Right lobe of liver (tissue), 6 donors: ENCODE results near the gene DENND2A. TPM values are rescaled to one million over a fixed set of nuclear protein-coding genes. Genes with fewer than 3 reads are reported as not detected.
"Not testable (repeated sequence)": the region's sequence is repeated elsewhere in the genome, so short reads cannot be mapped to it uniquely, and the experiment has no call there.

Experiments used
- ATAC-seq, 4 donors: fragments of 200-7000 bp; cut with Tn5 transposase; one replicate each; pipeline ENCODE4 v1.9.1; 2020; ENCODE audit warnings: mild to moderate bottlenecking in 4 of 4, moderate library complexity in 4 of 4
- DNase-seq, 3 donors: peaks; one replicate each; pipeline ENCODE4 v3.0.0-alpha.2; 2020
- H3K27ac ChIP-seq, 3 donors: fragments of 200-600 bp; one replicate each; pipeline ENCODE4 v1.8.0; 2022
- H3K27me3 ChIP-seq, 2 donors: fragments of 200-600 bp; one replicate each; pipeline ENCODE4 v1.8.0; 2022
- H3K36me3 ChIP-seq, 4 donors: fragments of 200-600 bp; sonication (generic) in 1 of 4; one replicate each; pipeline versions ENCODE4 v1.5.1 to v1.8.0; 2017 to 2022; ENCODE audit warnings: control low read depth in 1 of 4
- H3K4me1 ChIP-seq, 4 donors: fragments of 200-600 bp; sonication (generic) in 1 of 4; one replicate each; pipeline versions ENCODE4 v1.5.1 to v1.8.0; 2017 to 2022; ENCODE audit warnings: control low read depth in 1 of 4
- H3K4me3 ChIP-seq, 3 donors: fragments of 200-600 bp; one replicate each; pipeline ENCODE4 v1.8.0; 2022
- H3K9me3 ChIP-seq, 4 donors: fragments of 200-600 bp; sonication (generic) in 1 of 4; one replicate each; pipeline versions ENCODE4 v1.5.1 to v1.8.0; 2017 to 2022; ENCODE audit warnings: control low read depth in 1 of 4
- CTCF ChIP-seq, 4 donors: fragments of 200-600 bp in 3 of 4; fragments of 450-650 bp in 1 of 4; IDR thresholded peaks; one replicate each; pipeline versions ENCODE4 v1.5.1 to v1.8.0; 2016 to 2022; ENCODE audit warnings: antibody characterized with exemption in 4 of 4, mild to moderate bottlenecking in 2 of 4
- POLR2A ChIP-seq: fragments of 450-650 bp; IDR thresholded peaks from one replicate; pipeline ENCODE4 v1.6.1; 2017; ENCODE audit warnings: antibody characterized with exemption, mild to moderate bottlenecking
- WGBS: methylation state at CpG from one replicate; pipeline ENCODE4 v1.1.6; 2018; ENCODE audit warnings: low coverage, low lambda C conversion rate; ENCODE audit not compliant: insufficient coverage; ENCODE audit errors: missing lambda C conversion rate; 5-methylcytosine and 5-hydroxymethylcytosine counted together
- intact Hi-C, 2 donors: fragments of 100-400 bp; cut with DNase I; formaldehyde crosslinking; loops; one replicate each; pipeline versions ENCODE4 v1.11.2 to v1.14.1; 2022
- total RNA-seq, 6 experiments: library from RNA; depleted of rRNA in 2 of 6; stranded (reverse); fragments of >200 nt in 2 of 6; fragmentation: NEBNext Ultra II Directional in 3 of 6; extraction: Animal tissue kit (Norgen Biotek cat#: 25700) in 3 of 6; gene quantifications; one replicate each; pipeline versions ENCODE4 v1.1.0 to v1.2.4, GENCODE V29; 2016 to 2023
- donor health status: DM: no; HTN: yes; CAD: no.
- donor health status: DM: no; HTN: no; CAD: no.
- donor health status: DM: no; HTN: no; CAD: no.
- donor health status: DM: no; HTN: yes; CAD: no.
- donor health status: DM: no; HTN: yes; CAD: no.

Gene DENND2A
- total RNA-seq, 6 experiments from 2014 or later = 1.4 to 3.6 (median 2.4) TPM

GRCh38 chr7:140667476-140667875 is 26.9 kb upstream of the DENND2A start:
- ATAC-seq = no peak
- Histone ChIP-seq H3K4me1 (no peaks in the 10 kb centered on the region), H3K4me3 (no peak overlapping the region), H3K9me3 (no peaks in the 10 kb centered on the region), H3K27ac (no peak overlapping the region), H3K36me3 (no peaks in the 10 kb centered on the region), H3K27me3 (no peaks in the 10 kb centered on the region)
- no peak for DNase-seq
- intact Hi-C loops = no loop called here
- no peak for TF ChIP-seq POLR2A
- TF ChIP-seq CTCF (IDR thresholded peaks at IDR 0.05) = no peak
- WGBS = 83% methylated on average over 1 of the region's 1 CpG

- ATAC-seq, intact Hi-C loops, H3K9me3 ChIP-seq, H3K4me3 ChIP-seq, H3K27ac ChIP-seq, H3K36me3 ChIP-seq, DNase-seq, H3K27me3 ChIP-seq, H3K4me1 ChIP-seq: not testable (repeated sequence)
- WGBS = 71% methylated on average over 1 of the region's 2 CpGs
Measured at GRCh38 chr7:140662938-140663337, 22.3 kb upstream of the DENND2A start.

GRCh38 chr7:140661124-140661523 is 20.5 kb upstream of the DENND2A start:
- no peaks in the 10 kb centered on the region for H3K36me3 ChIP-seq
- 35% methylated on average over 2 of the region's 2 CpGs for WGBS
- H3K27ac ChIP-seq = no peak overlapping the region
- intact Hi-C loops = no loop called here
- no peak for TF ChIP-seq CTCF (IDR thresholded peaks at IDR 0.05)
- peaks cover 0 to 6% (median 0%) of the 10 kb centered on the region in 4 donors for H3K4me1 ChIP-seq
- DNase-seq (no peak), ATAC-seq (no peak)
- no peaks in the 10 kb centered on the region for H3K27me3 ChIP-seq
- no peaks in the 10 kb centered on the region for H3K9me3 ChIP-seq
- no peak overlapping the region for H3K4me3 ChIP-seq

GRCh38 chr7:140659856-140660255 is 19.2 kb upstream of the DENND2A start:
- TF ChIP-seq POLR2A = no peak
- no peak for TF ChIP-seq CTCF (IDR thresholded peaks at IDR 0.05)
- no peaks in the 10 kb centered on the region for H3K36me3 ChIP-seq
- intact Hi-C loops = no loop called here
- H3K9me3 ChIP-seq = no peaks in the 10 kb centered on the region
- H3K27me3 ChIP-seq = no peaks in the 10 kb centered on the region
- no peak overlapping the region for H3K27ac ChIP-seq
- no peak for DNase-seq
- H3K4me3 ChIP-seq = no peak overlapping the region
- WGBS = 65% methylated on average over 8 of the region's 8 CpGs
- no peak for ATAC-seq
- peaks cover 0 to 6% (median 0%) of the 10 kb centered on the region in 4 donors for H3K4me1 ChIP-seq

GRCh38 chr7:140657891-140658290 is 17.3 kb upstream of the DENND2A start:
- Histone ChIP-seq H3K9me3 (no peaks in the 10 kb centered on the region), H3K27me3 (no peaks in the 10 kb centered on the region), H3K4me3 (no peak overlapping the region), H3K36me3 (no peaks in the 10 kb centered on the region), H3K4me1 (peaks cover 0 to 18% (median 1%) of the 10 kb centered on the region in 4 donors), H3K27ac (no peak overlapping the region)
- 85% methylated on average over 9 of the region's 9 CpGs for WGBS
- ATAC-seq (no peak), DNase-seq (no peak)
- intact Hi-C loops = no loop called here
- no peak for TF ChIP-seq CTCF (IDR thresholded peaks at IDR 0.05)
- TF ChIP-seq POLR2A = no peak
